ENCODE results near the gene FOSB. TPM values are rescaled to one million over a fixed set of nuclear protein-coding genes. Genes with fewer than 3 reads are reported as not detected.

Gene FOSB
- total and polyA plus RNA-seq, 9 of the 15 experiments (the other 6 are each of a cell fraction or from before 2014, with no cell fraction given), result 0.11 to 2.7 (median 0.73) TPM

DNA sequence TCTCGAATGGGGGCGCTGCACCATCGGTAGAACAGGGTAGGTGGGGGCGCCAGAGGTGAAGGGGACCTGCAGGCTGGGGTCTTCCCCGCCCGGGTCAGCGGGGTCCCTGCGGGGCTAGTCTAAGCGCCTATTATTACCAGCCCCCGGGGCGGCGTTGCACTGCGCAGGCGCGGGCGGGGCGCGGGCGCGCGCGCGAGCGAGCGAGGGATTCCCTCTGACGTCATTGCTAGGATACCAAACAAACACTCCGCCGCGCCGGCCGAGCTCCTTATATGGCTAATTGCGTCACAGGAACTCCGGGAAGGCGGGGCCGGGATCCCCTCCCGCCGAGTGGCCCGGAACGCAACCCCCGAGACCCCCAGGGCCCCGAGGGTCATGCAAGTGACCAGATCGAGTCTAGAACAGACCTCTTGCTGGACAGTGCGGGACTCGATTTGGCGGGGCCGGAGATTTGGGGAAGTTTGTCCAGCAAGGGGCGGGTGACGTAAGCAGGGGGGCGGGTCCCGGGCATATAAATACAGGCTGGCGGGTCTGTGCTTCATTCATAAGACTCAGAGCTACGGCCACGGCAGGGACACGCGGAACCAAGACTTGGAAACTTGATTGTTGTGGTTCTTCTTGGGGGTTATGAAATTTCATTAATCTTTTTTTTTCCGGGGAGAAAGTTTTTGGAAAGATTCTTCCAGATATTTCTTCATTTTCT lies at the start of gene FOSB (continued):
- TF ChIP-seq, protein P1, sequence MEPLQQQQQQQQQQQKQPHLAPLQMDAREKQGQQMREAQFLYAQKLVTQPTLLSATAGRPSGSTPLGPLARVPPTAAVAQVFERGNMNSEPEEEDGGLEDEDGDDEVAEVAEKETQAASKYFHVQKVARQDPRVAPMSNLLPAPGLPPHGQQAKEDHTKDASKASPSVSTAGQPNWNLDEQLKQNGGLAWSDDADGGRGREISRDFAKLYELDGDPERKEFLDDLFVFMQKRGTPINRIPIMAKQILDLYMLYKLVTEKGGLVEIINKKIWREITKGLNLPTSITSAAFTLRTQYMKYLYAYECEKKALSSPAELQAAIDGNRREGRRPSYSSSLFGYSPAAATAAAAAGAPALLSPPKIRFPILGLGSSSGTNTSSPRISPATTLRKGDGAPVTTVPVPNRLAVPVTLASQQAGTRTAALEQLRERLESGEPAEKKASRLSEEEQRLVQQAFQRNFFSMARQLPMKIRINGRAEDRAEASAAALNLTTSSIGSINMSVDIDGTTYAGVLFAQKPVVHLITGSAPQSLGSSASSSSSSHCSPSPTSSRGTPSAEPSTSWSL (CRISPR knock-in tag; IDR thresholded peaks at IDR 0.05; ENCODE audit: borderline replicate concordance), result no peak
- TF ChIP-seq HOXB6 (CRISPR knock-in tag; IDR thresholded peaks at IDR 0.05; ENCODE audit: borderline replicate concordance) (no peak), HNRNPL (IDR thresholded peaks at IDR 0.05; ENCODE audit: low read depth, low read length) (no peak), ZNF41 (CRISPR knock-in tag; conservative IDR thresholded peaks at IDR 0.05) (no peak), ZNF644 (tag; IDR thresholded peaks at IDR 0.05; ENCODE audit: low read depth) (no peak), HNRNPUL1 (IDR thresholded peaks at IDR 0.05; ENCODE audit: low read length) (no peak), SP1 (CRISPR knock-in tag; IDR thresholded peaks at IDR 0.05) (peak; percentile 94), EWSR1 (IDR thresholded peaks at IDR 0.05; ENCODE audit: borderline replicate concordance, low read depth, partially characterized antibody) (no peak), YY1 (IDR thresholded peaks at IDR 0.05; ENCODE audit: borderline replicate concordance in 1 of 3, control insufficient read depth in 1 of 3, extremely low read depth in 1 of 3, insufficient read depth in 3 of 3, insufficient read length in 1 of 3, insufficient replicate concordance in 2 of 3, low read depth in 1 of 3, low read length in 2 of 3) (no peak), CHD1 (IDR thresholded peaks at IDR 0.05; ENCODE audit: low read length) (no peak)
- TF ChIP-seq, protein P2, sequence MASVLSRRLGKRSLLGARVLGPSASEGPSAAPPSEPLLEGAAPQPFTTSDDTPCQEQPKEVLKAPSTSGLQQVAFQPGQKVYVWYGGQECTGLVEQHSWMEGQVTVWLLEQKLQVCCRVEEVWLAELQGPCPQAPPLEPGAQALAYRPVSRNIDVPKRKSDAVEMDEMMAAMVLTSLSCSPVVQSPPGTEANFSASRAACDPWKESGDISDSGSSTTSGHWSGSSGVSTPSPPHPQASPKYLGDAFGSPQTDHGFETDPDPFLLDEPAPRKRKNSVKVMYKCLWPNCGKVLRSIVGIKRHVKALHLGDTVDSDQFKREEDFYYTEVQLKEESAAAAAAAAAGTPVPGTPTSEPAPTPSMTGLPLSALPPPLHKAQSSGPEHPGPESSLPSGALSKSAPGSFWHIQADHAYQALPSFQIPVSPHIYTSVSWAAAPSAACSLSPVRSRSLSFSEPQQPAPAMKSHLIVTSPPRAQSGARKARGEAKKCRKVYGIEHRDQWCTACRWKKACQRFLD (CRISPR knock-in tag; IDR thresholded peaks at IDR 0.05), result 0 out of 2 replicates have a peak, but pooled peaks have one; percentile 11
- TF ChIP-seq, protein P3, sequence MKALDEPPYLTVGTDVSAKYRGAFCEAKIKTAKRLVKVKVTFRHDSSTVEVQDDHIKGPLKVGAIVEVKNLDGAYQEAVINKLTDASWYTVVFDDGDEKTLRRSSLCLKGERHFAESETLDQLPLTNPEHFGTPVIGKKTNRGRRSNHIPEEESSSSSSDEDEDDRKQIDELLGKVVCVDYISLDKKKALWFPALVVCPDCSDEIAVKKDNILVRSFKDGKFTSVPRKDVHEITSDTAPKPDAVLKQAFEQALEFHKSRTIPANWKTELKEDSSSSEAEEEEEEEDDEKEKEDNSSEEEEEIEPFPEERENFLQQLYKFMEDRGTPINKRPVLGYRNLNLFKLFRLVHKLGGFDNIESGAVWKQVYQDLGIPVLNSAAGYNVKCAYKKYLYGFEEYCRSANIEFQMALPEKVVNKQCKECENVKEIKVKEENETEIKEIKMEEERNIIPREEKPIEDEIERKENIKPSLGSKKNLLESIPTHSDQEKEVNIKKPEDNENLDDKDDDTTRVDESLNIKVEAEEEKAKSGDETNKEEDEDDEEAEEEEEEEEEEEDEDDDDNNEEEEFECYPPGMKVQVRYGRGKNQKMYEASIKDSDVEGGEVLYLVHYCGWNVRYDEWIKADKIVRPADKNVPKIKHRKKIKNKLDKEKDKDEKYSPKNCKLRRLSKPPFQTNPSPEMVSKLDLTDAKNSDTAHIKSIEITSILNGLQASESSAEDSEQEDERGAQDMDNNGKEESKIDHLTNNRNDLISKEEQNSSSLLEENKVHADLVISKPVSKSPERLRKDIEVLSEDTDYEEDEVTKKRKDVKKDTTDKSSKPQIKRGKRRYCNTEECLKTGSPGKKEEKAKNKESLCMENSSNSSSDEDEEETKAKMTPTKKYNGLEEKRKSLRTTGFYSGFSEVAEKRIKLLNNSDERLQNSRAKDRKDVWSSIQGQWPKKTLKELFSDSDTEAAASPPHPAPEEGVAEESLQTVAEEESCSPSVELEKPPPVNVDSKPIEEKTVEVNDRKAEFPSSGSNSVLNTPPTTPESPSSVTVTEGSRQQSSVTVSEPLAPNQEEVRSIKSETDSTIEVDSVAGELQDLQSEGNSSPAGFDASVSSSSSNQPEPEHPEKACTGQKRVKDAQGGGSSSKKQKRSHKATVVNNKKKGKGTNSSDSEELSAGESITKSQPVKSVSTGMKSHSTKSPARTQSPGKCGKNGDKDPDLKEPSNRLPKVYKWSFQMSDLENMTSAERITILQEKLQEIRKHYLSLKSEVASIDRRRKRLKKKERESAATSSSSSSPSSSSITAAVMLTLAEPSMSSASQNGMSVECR (CRISPR knock-in tag; IDR thresholded peaks at IDR 0.05), result peak; percentile 93
- TF ChIP-seq, protein P4, sequence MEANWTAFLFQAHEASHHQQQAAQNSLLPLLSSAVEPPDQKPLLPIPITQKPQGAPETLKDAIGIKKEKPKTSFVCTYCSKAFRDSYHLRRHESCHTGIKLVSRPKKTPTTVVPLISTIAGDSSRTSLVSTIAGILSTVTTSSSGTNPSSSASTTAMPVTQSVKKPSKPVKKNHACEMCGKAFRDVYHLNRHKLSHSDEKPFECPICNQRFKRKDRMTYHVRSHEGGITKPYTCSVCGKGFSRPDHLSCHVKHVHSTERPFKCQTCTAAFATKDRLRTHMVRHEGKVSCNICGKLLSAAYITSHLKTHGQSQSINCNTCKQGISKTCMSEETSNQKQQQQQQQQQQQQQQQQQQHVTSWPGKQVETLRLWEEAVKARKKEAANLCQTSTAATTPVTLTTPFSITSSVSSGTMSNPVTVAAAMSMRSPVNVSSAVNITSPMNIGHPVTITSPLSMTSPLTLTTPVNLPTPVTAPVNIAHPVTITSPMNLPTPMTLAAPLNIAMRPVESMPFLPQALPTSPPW (CRISPR knock-in tag; IDR thresholded peaks at IDR 0.05), result peak; percentile 92
- TF ChIP-seq, protein P5, sequence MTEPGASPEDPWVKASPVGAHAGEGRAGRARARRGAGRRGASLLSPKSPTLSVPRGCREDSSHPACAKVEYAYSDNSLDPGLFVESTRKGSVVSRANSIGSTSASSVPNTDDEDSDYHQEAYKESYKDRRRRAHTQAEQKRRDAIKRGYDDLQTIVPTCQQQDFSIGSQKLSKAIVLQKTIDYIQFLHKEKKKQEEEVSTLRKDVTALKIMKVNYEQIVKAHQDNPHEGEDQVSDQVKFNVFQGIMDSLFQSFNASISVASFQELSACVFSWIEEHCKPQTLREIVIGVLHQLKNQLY (CRISPR knock-in tag; conservative IDR thresholded peaks at IDR 0.05), result no peak
